GM12801 (cell line): Measurements from ENCODE around the gene MPPED1.

Experiments
- CTCF ChIP-seq: IDR thresholded peaks from one replicate; pipeline ENCODE4 v1.5.1; 2011; ENCODE audit warnings: control low read depth; ENCODE audit not compliant: insufficient read length; ENCODE audit errors: extremely low read depth

The MPPED1 gene

DNA sequence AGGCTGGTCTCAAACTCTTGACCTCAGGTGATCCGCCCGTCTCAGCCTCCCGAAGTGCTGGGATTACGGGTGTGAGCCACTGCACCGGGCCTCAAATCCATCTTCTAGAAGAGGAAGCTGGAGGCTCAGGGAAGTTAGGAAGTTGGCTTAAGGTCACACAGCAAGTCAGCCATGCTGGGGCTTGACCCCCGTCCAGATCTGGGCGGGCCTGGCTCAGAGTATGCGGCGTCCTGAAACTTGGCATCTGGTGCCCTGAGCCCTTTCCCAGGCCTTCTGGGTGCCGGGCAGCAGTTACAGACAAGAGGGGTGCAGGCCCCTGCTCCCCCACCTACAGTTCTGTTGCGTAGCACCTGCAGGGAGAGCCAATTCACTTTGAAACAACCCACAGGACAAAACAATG is 11.2 kb downstream of the MPPED1 start:
- no peak for TF ChIP-seq CTCF

GRCh38 chr22:43424201-43424600 is 12.4 kb downstream of the MPPED1 start:
- TF ChIP-seq CTCF, result no peak

DNA sequence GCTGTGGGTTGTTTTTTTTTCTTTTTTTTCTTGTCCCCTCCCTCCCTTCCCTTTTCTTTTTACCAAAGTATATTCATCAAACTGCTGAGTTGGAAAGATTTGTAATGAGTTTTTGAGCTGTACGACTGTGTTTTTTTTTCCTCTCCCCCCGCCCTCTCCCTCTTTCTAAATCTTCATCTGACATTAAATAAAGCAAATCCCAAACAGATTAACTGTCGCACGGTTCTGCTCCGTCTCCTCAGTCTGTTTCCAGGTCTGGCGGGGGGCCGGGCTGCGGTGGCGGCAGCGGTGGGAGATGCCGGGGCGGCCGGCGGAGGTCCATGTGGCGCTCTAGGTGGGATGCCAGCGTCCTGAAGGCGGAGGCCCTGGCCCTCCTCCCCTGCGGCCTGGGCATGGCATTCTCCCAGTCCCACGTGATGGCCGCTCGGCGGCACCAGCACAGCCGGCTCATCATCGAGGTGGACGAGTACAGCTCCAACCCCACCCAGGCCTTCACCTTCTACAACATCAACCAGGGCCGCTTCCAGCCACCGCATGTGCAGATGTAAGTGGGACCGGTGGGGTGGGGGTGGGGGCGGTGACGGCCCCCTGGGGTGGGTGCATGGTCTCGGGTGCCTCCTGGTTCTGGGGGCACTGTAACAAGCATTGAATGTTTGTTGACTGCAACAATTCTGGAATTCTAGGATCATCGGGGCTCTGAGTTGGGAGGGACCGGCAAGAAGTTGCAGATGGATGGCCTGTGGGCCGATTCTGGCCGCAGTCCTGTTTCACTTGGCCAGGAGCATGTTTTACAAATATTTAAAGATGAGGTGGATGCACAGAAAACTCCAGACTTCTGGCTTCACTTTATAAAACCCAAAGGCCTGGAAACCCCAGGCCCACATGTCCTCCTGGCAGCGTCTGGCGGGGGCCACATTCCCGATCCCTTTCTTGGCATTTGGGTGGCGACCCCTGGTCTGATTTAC is 13.1 kb downstream of the MPPED1 start:
- TF ChIP-seq CTCF, result no peak

- no peak for TF ChIP-seq CTCF
These were observed 14.4 kb downstream of the MPPED1 start for GRCh38 chr22:43425976-43426785.

- no peak for TF ChIP-seq CTCF
These were observed 15.0 kb downstream of the MPPED1 start for GRCh38 chr22:43426816-43427215.

- TF ChIP-seq CTCF, result no peak
These were observed 15.6 kb downstream of the MPPED1 start for GRCh38 chr22:43427296-43428004.

GRCh38 chr22:43428005-43428485 is 16.2 kb downstream of the MPPED1 start:
- TF ChIP-seq CTCF, result no peak
